Omental fat pad (tissue), 4 donors: ENCODE data around the gene UBN1. TPM values are rescaled to one million over a fixed set of nuclear protein-coding genes. Genes with fewer than 3 reads are reported as not detected.

ENCODE experiments used
- ATAC-seq: fragments of 150-250 bp; one replicate; pipeline ENCODE4 v1.9.1; 2016; ENCODE audit warnings: mild to moderate bottlenecking, moderate library complexity; ENCODE audit not compliant: low FRiP score
- DNase-seq: peaks from one replicate; pipeline ENCODE4 v3.0.0-alpha.2; 2019; ENCODE audit warnings: low spot score
- CTCF ChIP-seq, 3 donors: fragments of 450-650 bp; IDR thresholded peaks; one replicate each; pipeline ENCODE4 v1.5.1; 2016 to 2017; ENCODE audit warnings: antibody characterized with exemption in 3 of 3, mild to moderate bottlenecking in 3 of 3, moderate library complexity in 2 of 3
- total RNA-seq, 4 donors: library from RNA; depleted of rRNA; stranded (reverse); fragments of >200 nt; gene quantifications; one replicate each; pipeline ENCODE4 v1.1.0, GENCODE V29; 2016

Gene UBN1
- total RNA-seq, 4 donors from 2014 or later = 32.8 to 67.5 (median 41.1) TPM

- TF ChIP-seq CTCF (IDR thresholded peaks at IDR 0.05) = no peak
- ATAC-seq (no peak), DNase-seq (no peak)
These were observed 46.0 kb upstream of the UBN1 start for GRCh38 chr16:4801051-4801961.

- ATAC-seq (peak; percentile 55), DNase-seq (peak; percentile 59)
- TF ChIP-seq CTCF (IDR thresholded peaks at IDR 0.05) = no peak
These were observed 45.2 kb upstream of the UBN1 start, which contains the start of gene ROGDI for GRCh38 chr16:4801962-4802658. Gene ROGDI, minus strand, starts transcription at chr16:4802633. Its CDS starts 62 bp downstream, at chr16:4802571.

- peak; percentile 97 for ATAC-seq
- DNase-seq = peak; percentile 75
- no peak for TF ChIP-seq CTCF (IDR thresholded peaks at IDR 0.05)
These were observed 44.5 kb upstream of the UBN1 start for GRCh38 chr16:4802659-4803287.

GRCh38 chr16:4803401-4803844 lies 43.9 kb upstream of the UBN1 start:
- no peak for DNase-seq
- no peak for TF ChIP-seq CTCF (IDR thresholded peaks at IDR 0.05)
- ATAC-seq = no peak

- ATAC-seq = no peak
- no peak for TF ChIP-seq CTCF (IDR thresholded peaks at IDR 0.05)
- DNase-seq = no peak
These were observed 43.2 kb upstream of the UBN1 start for GRCh38 chr16:4803898-4804762.

GRCh38 chr16:4805231-4805630 lies 42.0 kb upstream of the UBN1 start:
- no peak for ATAC-seq
- no peak for TF ChIP-seq CTCF (IDR thresholded peaks at IDR 0.05)
- no peak for DNase-seq
